Kidney tubule cell (primary cell): ENCODE results near the gene DYNC1I1.

ENCODE experiments used
- DNase-seq: peaks from one replicate; pipeline ENCODE4 v3.0.0-alpha.2; 2018; ENCODE audit warnings: low spot score

DYNC1I1 gene

GRCh38 chr7:96085953-96086352, 313.6 kb downstream of the DYNC1I1 start:
- DNase-seq = no peak

GRCh38 chr7:96088579-96088978, 316.2 kb downstream of the DYNC1I1 start:
- DNase-seq = no peak

- DNase-seq = no peak
These were observed 317.2 kb downstream of the DYNC1I1 start for GRCh38 chr7:96089511-96089910.

GRCh38 chr7:96090756-96091155, 318.4 kb downstream of the DYNC1I1 start:
- no peak for DNase-seq

GRCh38 chr7:96093435-96093834, 321.1 kb downstream of the DYNC1I1 start:
- DNase-seq = peak; percentile 70

GRCh38 chr7:96097835-96098234, 325.5 kb downstream of the DYNC1I1 start:
- DNase-seq = no peak

GRCh38 chr7:96100737-96101136, 328.4 kb downstream of the DYNC1I1 start:
- no peak for DNase-seq

- no peak for DNase-seq
These were observed 329.9 kb downstream of the DYNC1I1 start for GRCh38 chr7:96102096-96102811.

- no peak for DNase-seq
These were observed 332.6 kb downstream of the DYNC1I1 start for GRCh38 chr7:96104984-96105383.

GRCh38 chr7:96111405-96111804, 339.1 kb downstream of the DYNC1I1 start:
- no peak for DNase-seq

- DNase-seq = no peak
These were observed 341.8 kb downstream of the DYNC1I1 start for GRCh38 chr7:96114190-96114589.

GRCh38 chr7:96116173-96116572, 343.8 kb downstream of the DYNC1I1 start:
- DNase-seq = no peak

- no peak for DNase-seq
These were observed 346.2 kb downstream of the DYNC1I1 start for GRCh38 chr7:96118449-96119001.

GRCh38 chr7:96120445-96121225, 348.3 kb downstream of the DYNC1I1 start:
- no peak for DNase-seq

- no peak for DNase-seq
These were observed 349.4 kb downstream of the DYNC1I1 start for GRCh38 chr7:96121752-96122151.

GRCh38 chr7:96122746-96123145, 350.4 kb downstream of the DYNC1I1 start:
- no peak for DNase-seq

- DNase-seq = peak; percentile 47
These were observed 354.0 kb downstream of the DYNC1I1 start for GRCh38 chr7:96126382-96126781.

- DNase-seq = no peak
These were observed 355.4 kb downstream of the DYNC1I1 start for GRCh38 chr7:96127746-96128145.

GRCh38 chr7:96131525-96131924, 359.2 kb downstream of the DYNC1I1 start:
- DNase-seq = no peak

- DNase-seq = peak; percentile 28
These were observed 362.9 kb downstream of the DYNC1I1 start for GRCh38 chr7:96135241-96135640.

GRCh38 chr7:96136600-96137239, 364.4 kb downstream of the DYNC1I1 start:
- DNase-seq = no peak

- DNase-seq = no peak
These were observed 371.3 kb downstream of the DYNC1I1 start for GRCh38 chr7:96143495-96144259.
